ENCODE measurements around the gene STX18. TPM values are rescaled to one million over a fixed set of nuclear protein-coding genes. Genes with fewer than 3 reads are reported as not detected.

The STX18 gene
- total RNA-seq, 1 donor from 2014 or later = 17.3 TPM

DNA sequence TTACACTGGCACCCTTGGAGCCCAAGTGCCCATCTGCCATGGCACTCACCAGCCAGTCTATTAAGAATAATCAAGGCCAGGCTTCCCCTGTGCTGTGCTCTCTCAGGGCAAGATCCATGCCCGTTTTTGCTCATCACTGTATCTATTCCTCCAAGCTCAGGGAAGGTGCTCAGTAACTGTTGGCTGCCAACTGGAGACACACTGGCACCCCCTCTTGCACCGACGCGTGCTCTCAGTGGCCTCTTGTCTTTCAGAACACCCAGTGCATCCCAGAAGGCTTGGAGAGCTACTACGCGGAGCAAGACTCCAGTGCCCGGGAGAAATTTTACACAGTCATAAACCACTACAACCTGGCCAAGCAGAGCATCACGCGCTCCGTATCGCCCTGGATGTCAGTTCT is 124.9 kb downstream of the STX18 start:
- TF ChIP-seq, protein P1, sequence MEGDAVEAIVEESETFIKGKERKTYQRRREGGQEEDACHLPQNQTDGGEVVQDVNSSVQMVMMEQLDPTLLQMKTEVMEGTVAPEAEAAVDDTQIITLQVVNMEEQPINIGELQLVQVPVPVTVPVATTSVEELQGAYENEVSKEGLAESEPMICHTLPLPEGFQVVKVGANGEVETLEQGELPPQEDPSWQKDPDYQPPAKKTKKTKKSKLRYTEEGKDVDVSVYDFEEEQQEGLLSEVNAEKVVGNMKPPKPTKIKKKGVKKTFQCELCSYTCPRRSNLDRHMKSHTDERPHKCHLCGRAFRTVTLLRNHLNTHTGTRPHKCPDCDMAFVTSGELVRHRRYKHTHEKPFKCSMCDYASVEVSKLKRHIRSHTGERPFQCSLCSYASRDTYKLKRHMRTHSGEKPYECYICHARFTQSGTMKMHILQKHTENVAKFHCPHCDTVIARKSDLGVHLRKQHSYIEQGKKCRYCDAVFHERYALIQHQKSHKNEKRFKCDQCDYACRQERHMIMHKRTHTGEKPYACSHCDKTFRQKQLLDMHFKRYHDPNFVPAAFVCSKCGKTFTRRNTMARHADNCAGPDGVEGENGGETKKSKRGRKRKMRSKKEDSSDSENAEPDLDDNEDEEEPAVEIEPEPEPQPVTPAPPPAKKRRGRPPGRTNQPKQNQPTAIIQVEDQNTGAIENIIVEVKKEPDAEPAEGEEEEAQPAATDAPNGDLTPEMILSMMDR (IDR thresholded peaks at IDR 0.05; ENCODE audit: borderline replicate concordance) = no peak
- Histone ChIP-seq H3K36me3 (peaks cover 56% of the 10 kb centered on the region), H3K4me3 (no peak overlapping the region), H3K27me3 (ENCODE audit: low read depth) (no peaks in the 10 kb centered on the region), H3K9me3 (replicated peaks) (no peaks in the 10 kb centered on the region), H3K4me1 (no peaks in the 10 kb centered on the region), H3K27ac (replicated peaks) (no peak overlapping the region)
- DNase-seq = no peak
- intact Hi-C loops (cut with micrococcal nuclease) = no loop called here

DNA sequence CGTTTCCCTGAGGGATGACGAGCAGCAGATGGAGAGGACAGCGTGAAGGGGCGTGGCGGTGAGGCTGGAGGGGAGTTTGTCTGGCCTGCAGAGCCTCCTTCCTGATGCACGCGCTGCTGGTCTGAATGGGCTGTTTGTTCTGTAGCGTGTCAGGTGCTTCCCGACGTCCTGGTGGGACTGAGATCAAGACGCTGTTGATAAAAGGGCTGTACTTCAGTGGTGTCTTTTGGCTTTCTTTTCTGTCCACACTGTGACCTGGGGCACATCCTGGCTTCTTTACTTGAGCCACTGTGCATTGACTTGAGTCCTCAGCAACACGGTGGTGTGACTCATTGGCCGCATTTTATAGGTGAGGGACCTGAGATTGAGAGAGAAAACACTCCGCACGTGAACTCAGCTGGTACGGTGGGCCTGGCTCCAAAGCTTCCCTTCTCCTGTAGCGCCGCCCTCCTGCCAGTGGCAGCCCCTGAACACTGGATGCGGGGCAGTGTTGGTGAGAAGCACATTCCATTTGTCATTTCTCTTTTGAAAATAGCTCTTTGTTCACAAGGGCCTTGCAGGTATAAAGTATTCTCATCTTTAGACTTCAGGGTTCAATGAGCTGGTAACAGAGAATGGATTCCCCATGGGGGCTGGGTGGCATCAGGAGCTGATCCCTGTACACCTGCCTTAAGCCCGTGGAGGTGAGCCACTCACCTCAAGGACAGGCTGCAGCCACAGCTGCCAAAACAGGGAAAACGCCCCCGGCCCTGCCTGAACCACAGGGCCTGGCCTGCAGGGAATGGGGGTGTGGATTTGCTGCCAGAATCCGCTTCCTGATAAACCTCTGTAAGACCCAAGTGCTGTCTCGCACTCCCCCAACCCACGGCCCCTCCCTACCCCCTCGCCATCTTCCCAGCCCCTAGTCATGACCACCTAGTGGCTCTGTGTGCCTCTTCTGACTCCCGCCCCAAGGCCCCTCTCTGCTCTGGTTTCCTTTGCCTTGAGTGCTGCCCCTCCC is 125.7 kb downstream of the STX18 start:
- Histone ChIP-seq H3K36me3 (peaks cover 47% of the 10 kb centered on the region), H3K9me3 (replicated peaks) (no peaks in the 10 kb centered on the region), H3K27ac (replicated peaks) (no peak overlapping the region), H3K4me3 (no peak overlapping the region), H3K27me3 (ENCODE audit: low read depth) (no peaks in the 10 kb centered on the region), H3K4me1 (no peaks in the 10 kb centered on the region)
- TF ChIP-seq, protein P1 (IDR thresholded peaks at IDR 0.05; ENCODE audit: borderline replicate concordance) = no peak
- intact Hi-C loops (cut with micrococcal nuclease) = no loop called here
- DNase-seq = no peak

DNA sequence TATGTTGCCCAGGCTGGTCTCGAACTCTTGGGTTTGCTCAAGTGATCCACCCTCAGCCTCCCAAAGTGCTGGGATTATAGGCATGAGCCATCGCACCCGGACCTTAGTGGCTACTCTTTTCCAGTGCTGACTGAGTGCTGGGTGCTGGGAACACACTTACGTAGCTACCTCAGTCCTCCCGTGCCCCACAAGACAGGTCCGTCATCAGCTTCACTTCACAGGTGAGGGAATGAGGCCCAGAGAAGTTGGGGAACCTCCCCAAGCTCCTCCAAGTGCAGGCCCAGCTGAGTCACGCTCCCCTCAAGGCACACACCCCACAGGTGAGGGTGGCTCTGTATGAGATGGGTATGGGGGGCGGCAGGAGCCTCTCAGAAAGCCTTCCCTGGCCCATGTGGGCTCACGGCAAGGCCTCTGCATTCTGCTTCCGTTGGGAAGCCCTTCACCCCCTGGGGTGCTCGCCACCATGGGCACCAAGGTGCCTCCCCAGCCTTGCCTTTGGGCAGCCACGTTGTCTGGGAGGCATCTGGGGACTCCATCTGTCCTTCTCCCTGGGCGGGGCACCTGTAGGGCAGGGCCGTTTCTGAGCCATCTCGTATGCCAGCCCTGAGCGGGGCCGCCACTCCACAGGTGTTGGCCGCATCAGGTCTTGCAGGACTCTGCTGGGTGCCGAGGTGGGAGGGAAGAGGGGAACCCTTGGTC is 126.6 kb downstream of the STX18 start:
- Histone ChIP-seq H3K27ac (replicated peaks) (no peak overlapping the region), H3K4me3 (no peak overlapping the region), H3K36me3 (peaks cover 39% of the 10 kb centered on the region), H3K4me1 (no peaks in the 10 kb centered on the region), H3K9me3 (replicated peaks) (no peaks in the 10 kb centered on the region), H3K27me3 (ENCODE audit: low read depth) (no peaks in the 10 kb centered on the region)
- TF ChIP-seq, protein P1 (IDR thresholded peaks at IDR 0.05; ENCODE audit: borderline replicate concordance) = no peak
- intact Hi-C loops (cut with micrococcal nuclease) = no loop called here
- no peak for DNase-seq

DNA sequence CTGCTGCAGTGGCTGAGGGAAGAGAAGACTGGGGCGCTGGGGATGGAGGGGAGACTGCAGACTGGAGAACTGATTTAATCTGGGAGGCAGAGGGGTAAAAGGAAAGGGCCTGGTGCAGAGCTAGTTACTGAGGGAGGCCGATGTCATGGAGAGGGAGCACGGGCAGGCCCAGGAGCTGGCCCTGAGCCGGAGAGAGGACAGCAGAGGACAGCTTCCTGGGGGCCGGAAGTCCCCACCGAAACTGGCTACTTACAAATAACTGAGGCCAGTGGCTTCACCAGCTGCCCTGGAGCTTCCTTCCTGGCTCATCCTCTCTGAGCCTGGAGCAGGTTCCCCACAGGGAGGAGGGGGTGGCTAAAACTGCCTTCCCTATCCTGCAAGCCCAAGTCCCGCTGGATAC is 128.0 kb downstream of the STX18 start:
- H3K4me1 ChIP-seq = no peaks in the 10 kb centered on the region
- intact Hi-C loops (cut with micrococcal nuclease) = no loop called here
- TF ChIP-seq, protein P1 (IDR thresholded peaks at IDR 0.05; ENCODE audit: borderline replicate concordance) = no peak
- DNase-seq = no peak
- no peak overlapping the region for H3K27ac ChIP-seq (replicated peaks)
- H3K36me3 ChIP-seq = peaks cover 24% of the 10 kb centered on the region
- no peaks in the 10 kb centered on the region for H3K9me3 ChIP-seq (replicated peaks)
- no peak overlapping the region for H3K4me3 ChIP-seq
- H3K27me3 ChIP-seq (ENCODE audit: low read depth) = peaks cover 2% of the 10 kb centered on the region

- no peak for DNase-seq
- TF ChIP-seq, protein P1 (IDR thresholded peaks at IDR 0.05; ENCODE audit: borderline replicate concordance) = no peak
- peaks cover 6% of the 10 kb centered on the region for H3K27me3 ChIP-seq (ENCODE audit: low read depth)
Measured at GRCh38 chr4:4413373-4413725, 128.5 kb downstream of the STX18 start.

More at GRCh38 chr4:4413373-4413725, 128.5 kb downstream of the STX18 start:
- no peaks in the 10 kb centered on the region for H3K9me3 ChIP-seq (replicated peaks)
- peaks cover 20% of the 10 kb centered on the region for H3K36me3 ChIP-seq
- intact Hi-C loops (cut with micrococcal nuclease) = no loop called here
- no peak overlapping the region for H3K27ac ChIP-seq (replicated peaks)
- H3K4me3 ChIP-seq = no peak overlapping the region
- no peaks in the 10 kb centered on the region for H3K4me1 ChIP-seq
